Mesenchymal stem cell (in vitro differentiated cells and primary cell): ENCODE data around the gene RTF2.

Experiments used
- DNase-seq: peaks from one replicate; pipeline ENCODE4 v3.0.0-alpha.2; 2013
- H2AFZ ChIP-seq: one replicate; pipeline ENCODE4 v1.6.1; 2013; ENCODE audit warnings: low read depth, mild to moderate bottlenecking, control low read depth, inconsistent platforms, low read length, moderate library complexity
- H2AK5ac ChIP-seq: 2 replicates; pipeline ENCODE4 v1.6.1; 2013; ENCODE audit warnings: low read length, moderate library complexity, mild to moderate bottlenecking, inconsistent platforms; ENCODE audit not compliant: severe bottlenecking
- H2BK120ac ChIP-seq: one replicate; pipeline ENCODE4 v1.6.1; 2013; ENCODE audit warnings: low read depth, mild to moderate bottlenecking, inconsistent platforms, low read length, moderate library complexity
- H2BK12ac ChIP-seq, 2 experiments: one replicate each; pipeline ENCODE4 v1.6.1; 2013; ENCODE audit warnings: inconsistent platforms in 2 of 2, low read length in 2 of 2, mild to moderate bottlenecking in 2 of 2, moderate library complexity in 2 of 2, control low read depth in 1 of 2
- H2BK15ac ChIP-seq: one replicate; pipeline ENCODE4 v1.6.1; 2013; ENCODE audit warnings: mild to moderate bottlenecking, low read depth, inconsistent platforms; ENCODE audit not compliant: poor library complexity, severe bottlenecking
- H2BK5ac ChIP-seq: 2 replicates; pipeline ENCODE4 v1.6.1; 2013; ENCODE audit warnings: low read depth, mild to moderate bottlenecking, low read length, control low read depth, inconsistent platforms; ENCODE audit not compliant: poor library complexity, severe bottlenecking
- H3K14ac ChIP-seq, 2 experiments: one replicate each; pipeline ENCODE4 v1.6.1; 2013; ENCODE audit warnings: inconsistent platforms in 2 of 2, low read length in 2 of 2, control low read depth in 1 of 2, mild to moderate bottlenecking in 1 of 2, moderate library complexity in 1 of 2
- H3K18ac ChIP-seq, 2 experiments: one replicate each; pipeline ENCODE4 v1.6.1; 2013; ENCODE audit warnings: inconsistent platforms in 2 of 2, low read length in 2 of 2, control low read depth in 1 of 2, low read depth in 1 of 2, mild to moderate bottlenecking in 1 of 2
- H3K23ac ChIP-seq, 2 experiments: one replicate each; pipeline ENCODE4 v1.6.1; 2013; ENCODE audit warnings: inconsistent platforms in 2 of 2, low read length in 2 of 2, mild to moderate bottlenecking in 2 of 2, moderate library complexity in 2 of 2, control low read depth in 1 of 2
- H3K27ac ChIP-seq: 2 replicates; pipeline ENCODE4 v1.5.1; 2013; ENCODE audit warnings: mild to moderate bottlenecking, moderate library complexity, low read length, control low read depth, inconsistent platforms; ENCODE audit not compliant: poor library complexity, severe bottlenecking
- H3K27me3 ChIP-seq, 2 experiments: 2 replicates each; pipeline versions ENCODE4 v1.6.1 to v1.7.0; 2013; ENCODE audit warnings: low read length in 2 of 2, mild to moderate bottlenecking in 2 of 2, moderate library complexity in 2 of 2, control low read depth in 1 of 2, inconsistent platforms in 1 of 2; ENCODE audit not compliant: control insufficient read depth in 1 of 2, insufficient read depth in 1 of 2
- H3K36me3 ChIP-seq, 2 experiments: 2 replicates each; pipeline versions ENCODE4 v1.6.1 to v1.7.0; 2013; ENCODE audit warnings: low read length in 2 of 2, control low read depth in 1 of 2, inconsistent platforms in 1 of 2, low read depth in 1 of 2, mild to moderate bottlenecking in 1 of 2; ENCODE audit not compliant: insufficient read depth in 2 of 2, control insufficient read depth in 1 of 2
- H3K4ac ChIP-seq, 2 experiments: one replicate each; pipeline ENCODE4 v1.6.1; 2013; ENCODE audit warnings: inconsistent platforms in 2 of 2, low read length in 2 of 2, mild to moderate bottlenecking in 2 of 2, moderate library complexity in 2 of 2, control low read depth in 1 of 2, low read depth in 1 of 2
- H3K4me1 ChIP-seq: 2 replicates; pipeline ENCODE4 v1.6.1; 2013; ENCODE audit warnings: low read depth, low read length, control low read depth; ENCODE audit not compliant: control insufficient read depth, insufficient read depth
- H3K4me2 ChIP-seq: 2 replicates; pipeline ENCODE4 v1.6.1; 2013; ENCODE audit warnings: low read length, mild to moderate bottlenecking, inconsistent platforms; ENCODE audit not compliant: poor library complexity, severe bottlenecking
- H3K4me3 ChIP-seq, 2 experiments: 2 replicates each; pipeline versions ENCODE4 v1.5.1 to v1.7.0; 2013; ENCODE audit warnings: low read length in 2 of 2, mild to moderate bottlenecking in 2 of 2, control low read depth in 1 of 2, low read depth in 1 of 2; ENCODE audit not compliant: insufficient read depth in 1 of 2
- H3K79me1 ChIP-seq: replicated peaks from 2 replicates; pipeline ENCODE4 v1.6.1; 2013; ENCODE audit warnings: mild to moderate bottlenecking, control low read depth, low read length, inconsistent platforms; ENCODE audit not compliant: poor library complexity, severe bottlenecking
- H3K9ac ChIP-seq: 2 replicates; pipeline ENCODE4 v1.7.0; 2013; ENCODE audit warnings: mild to moderate bottlenecking, low read length, moderate library complexity
- H3K9me3 ChIP-seq: 2 replicates; pipeline ENCODE4 v1.7.0; 2013; ENCODE audit warnings: mild to moderate bottlenecking, low read length; ENCODE audit not compliant: control insufficient read depth
- H4K8ac ChIP-seq: one replicate; pipeline ENCODE4 v1.6.1; 2013; ENCODE audit warnings: inconsistent platforms, mild to moderate bottlenecking, low read length, moderate library complexity
- H4K91ac ChIP-seq: one replicate; pipeline ENCODE4 v1.6.1; 2013; ENCODE audit warnings: mild to moderate bottlenecking, low read length, inconsistent platforms
- WGBS: methylation state at CpG from one replicate; pipeline ENCODE4 v1.1.7; 2013; ENCODE audit warnings: mixed read lengths; 5-methylcytosine and 5-hydroxymethylcytosine counted together

Gene RTF2

GRCh38 chr20:56467968-56468315 is 485 bp upstream of the RTF2 start:
- peak overlapping the region; percentile 49 for H2AFZ ChIP-seq
- no peak overlapping the region for H2BK120ac ChIP-seq
- H3K4me1 ChIP-seq: no peaks in the 10 kb centered on the region
- H3K4me3 ChIP-seq: peak overlapping the region; percentile 73 to 91
- H3K36me3 ChIP-seq: peaks cover 3 to 10% of the 10 kb centered on the region in 2 experiments
- peak overlapping the region; percentile 38 for H3K4me2 ChIP-seq
- no peak overlapping the region for H3K23ac ChIP-seq
- peaks cover 9% of the 10 kb centered on the region for H3K79me1 ChIP-seq
- H3K18ac ChIP-seq: peak overlapping the region; percentile 52 to 79
- no peak overlapping the region for H3K27ac ChIP-seq
- no peak for DNase-seq
- WGBS: 2% methylated on average over 6 of the region's 7 CpGs
- H2BK12ac ChIP-seq: peak overlapping the region in 1 of 2 experiments; percentile 17
- H3K9ac ChIP-seq: peak overlapping the region; percentile 97
- no peak overlapping the region for H2BK5ac ChIP-seq
- no peak overlapping the region for H3K14ac ChIP-seq
- no peak overlapping the region for H3K4ac ChIP-seq
- H2AK5ac ChIP-seq: no peak overlapping the region
- no peaks in the 10 kb centered on the region for H3K9me3 ChIP-seq
- H4K91ac ChIP-seq: no peak overlapping the region
- no peaks in the 10 kb centered on the region for H3K27me3 ChIP-seq
- no peak overlapping the region for H2BK15ac ChIP-seq
- H4K8ac ChIP-seq: no peak overlapping the region

DNA sequence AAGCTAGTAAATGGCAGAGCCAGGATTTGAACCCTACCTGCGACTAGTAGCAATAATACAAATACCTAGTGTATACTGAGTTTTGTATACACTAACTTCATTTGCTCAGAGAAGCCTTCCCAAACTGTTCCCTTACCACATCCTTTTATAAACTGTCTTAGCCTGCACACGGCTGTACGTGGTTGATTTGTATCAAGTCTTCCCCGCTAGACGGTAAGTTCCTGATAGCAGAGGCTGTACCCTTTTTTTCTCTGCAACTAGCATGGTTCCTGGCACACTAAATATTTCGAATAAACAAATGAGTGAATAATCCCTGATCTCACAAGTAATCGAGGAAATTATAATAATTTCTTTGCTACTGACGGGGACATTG is 636 bp downstream of the RTF2 start:
- Histone ChIP-seq H3K4me2 (peak overlapping the region; percentile 72), H3K27me3 (no peaks in the 10 kb centered on the region), H4K91ac (no peak overlapping the region), H3K4me3 (peak overlapping the region; percentile 73 to 91), H3K4me1 (no peaks in the 10 kb centered on the region), H3K23ac (no peak overlapping the region), H3K18ac (no peak overlapping the region), H3K4ac (no peak overlapping the region), H2BK120ac (no peak overlapping the region), H2BK12ac (no peak overlapping the region), H3K9me3 (no peaks in the 10 kb centered on the region), H3K14ac (no peak overlapping the region), H4K8ac (no peak overlapping the region), H2AFZ (no peak overlapping the region), H3K9ac (peak overlapping the region; percentile 97), H2AK5ac (no peak overlapping the region), H3K27ac (no peak overlapping the region), H3K36me3 (peaks cover 9 to 21% of the 10 kb centered on the region in 2 experiments), H2BK5ac (no peak overlapping the region), H2BK15ac (no peak overlapping the region), H3K79me1 (peaks cover 14% of the 10 kb centered on the region)
- peak; percentile 9 for DNase-seq
- WGBS: 45% methylated on average over 7 of the region's 8 CpGs

GRCh38 chr20:56483970-56484369 is 15.5 kb downstream of the RTF2 start:
- Histone ChIP-seq H3K4ac (no peak overlapping the region), H2BK5ac (no peak overlapping the region), H3K9me3 (no peaks in the 10 kb centered on the region), H2BK15ac (no peak overlapping the region), H3K4me3 (no peak overlapping the region), H4K91ac (no peak overlapping the region), H3K27me3 (no peaks in the 10 kb centered on the region), H3K36me3 (peaks cover 41 to 92% of the 10 kb centered on the region in 2 experiments), H2AK5ac (no peak overlapping the region), H3K79me1 (peaks cover 47% of the 10 kb centered on the region), H3K23ac (no peak overlapping the region), H2BK120ac (no peak overlapping the region), H2BK12ac (no peak overlapping the region), H3K18ac (no peak overlapping the region), H3K4me2 (no peak overlapping the region), H3K14ac (no peak overlapping the region), H3K27ac (no peak overlapping the region), H3K9ac (no peak overlapping the region), H3K4me1 (no peaks in the 10 kb centered on the region), H2AFZ (no peak overlapping the region), H4K8ac (no peak overlapping the region)
- 97% methylated on average over 6 of the region's 7 CpGs for WGBS
- no peak for DNase-seq

DNA sequence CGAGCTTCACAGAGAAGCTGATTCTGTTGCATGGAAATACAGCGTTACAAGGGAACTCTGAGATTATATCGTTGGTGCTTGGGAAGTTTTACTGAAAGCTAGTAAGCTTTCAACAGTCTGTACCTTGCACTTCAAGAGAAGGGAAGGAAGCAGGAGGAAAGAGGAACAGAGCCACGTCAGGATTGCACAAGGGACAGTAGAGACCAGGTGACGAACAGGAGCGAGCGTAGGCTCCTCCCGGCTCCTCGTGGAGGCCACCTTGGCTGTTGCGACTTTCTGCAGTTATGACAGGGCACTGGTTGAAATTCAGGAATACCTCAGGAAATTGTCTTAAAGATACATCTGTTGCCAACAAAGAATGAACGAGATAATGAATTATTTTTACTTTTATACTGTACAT is 18.8 kb downstream of the RTF2 start:
- Histone ChIP-seq H3K9me3 (no peaks in the 10 kb centered on the region), H4K8ac (no peak overlapping the region), H2BK15ac (no peak overlapping the region), H3K23ac (no peak overlapping the region), H4K91ac (no peak overlapping the region), H2AFZ (no peak overlapping the region), H3K4ac (no peak overlapping the region), H3K36me3 (peaks cover 51 to 87% of the 10 kb centered on the region in 2 experiments), H3K79me1 (peaks cover 51% of the 10 kb centered on the region), H2BK12ac (no peak overlapping the region), H3K4me1 (no peaks in the 10 kb centered on the region), H3K14ac (no peak overlapping the region), H3K4me2 (no peak overlapping the region), H3K27me3 (no peaks in the 10 kb centered on the region), H2BK5ac (no peak overlapping the region), H2AK5ac (no peak overlapping the region), H3K18ac (no peak overlapping the region), H2BK120ac (no peak overlapping the region), H3K27ac (no peak overlapping the region), H3K4me3 (no peak overlapping the region), H3K9ac (no peak overlapping the region)
- DNase-seq: no peak
- 88% methylated on average over 11 of the region's 11 CpGs for WGBS
